Trophoblast cell (in vitro differentiated cells and primary cell): ENCODE data around the gene EMILIN1.

Experiments used
- DNase-seq, 2 donors: peaks; one replicate each; pipeline ENCODE4 v3.0.0-alpha.2; 2016
- H2AFZ ChIP-seq: 2 replicates; pipeline ENCODE4 v1.6.1; 2013; ENCODE audit warnings: low read length, moderate library complexity, mild to moderate bottlenecking; ENCODE audit not compliant: insufficient read depth, poor library complexity
- H2AK5ac ChIP-seq: 2 replicates; pipeline ENCODE4 v1.6.1; 2013; ENCODE audit warnings: mild to moderate bottlenecking, low read length
- H2BK120ac ChIP-seq: 2 replicates; pipeline ENCODE4 v1.6.1; 2013; ENCODE audit warnings: low read length, mild to moderate bottlenecking, moderate library complexity; ENCODE audit not compliant: insufficient read depth, poor library complexity
- H2BK12ac ChIP-seq: 2 replicates; pipeline ENCODE4 v1.6.1; 2013; ENCODE audit warnings: mild to moderate bottlenecking, low read length, moderate library complexity
- H2BK5ac ChIP-seq: 2 replicates; pipeline ENCODE4 v1.6.1; 2013; ENCODE audit warnings: low read length, low read depth, moderate library complexity, mild to moderate bottlenecking; ENCODE audit not compliant: poor library complexity
- H3K14ac ChIP-seq: 2 replicates; pipeline ENCODE4 v1.6.1; 2013; ENCODE audit warnings: mild to moderate bottlenecking, low read length
- H3K18ac ChIP-seq: 2 replicates; pipeline ENCODE4 v1.6.1; 2013; ENCODE audit warnings: mild to moderate bottlenecking, low read length
- H3K23ac ChIP-seq: 2 replicates; pipeline ENCODE4 v1.6.1; 2013; ENCODE audit warnings: low read length
- H3K27ac ChIP-seq: 2 replicates; pipeline ENCODE4 v1.5.1; 2013; ENCODE audit warnings: low read depth, mild to moderate bottlenecking, inconsistent platforms, low read length, moderate library complexity
- H3K27me3 ChIP-seq: 2 replicates; pipeline ENCODE4 v1.6.1; 2013; ENCODE audit warnings: inconsistent platforms, mild to moderate bottlenecking, low read length, moderate library complexity; ENCODE audit not compliant: insufficient read depth
- H3K36me3 ChIP-seq, 2 experiments: 1 replicate in 1 of 2; 2 replicates in 1 of 2; pipeline ENCODE4 v1.6.1; 2013; ENCODE audit warnings: low read length in 2 of 2, mild to moderate bottlenecking in 2 of 2, moderate library complexity in 1 of 2; ENCODE audit not compliant: insufficient read depth in 2 of 2, control insufficient read depth in 1 of 2
- H3K4ac ChIP-seq: 2 replicates; pipeline ENCODE4 v1.6.1; 2013; ENCODE audit warnings: low read depth, mild to moderate bottlenecking, low read length, moderate library complexity
- H3K4me1 ChIP-seq, 2 experiments: 1 replicate in 1 of 2; 2 replicates in 1 of 2; pipeline ENCODE4 v1.6.1; 2013; ENCODE audit warnings: low read length in 2 of 2, mild to moderate bottlenecking in 2 of 2, moderate library complexity in 1 of 2; ENCODE audit not compliant: insufficient read depth in 2 of 2, control insufficient read depth in 1 of 2
- H3K4me2 ChIP-seq: 2 replicates; pipeline ENCODE4 v1.6.1; 2013; ENCODE audit warnings: inconsistent platforms, mild to moderate bottlenecking, low read length, moderate library complexity
- H3K4me3 ChIP-seq: 2 replicates; pipeline ENCODE4 v1.5.1; 2013; ENCODE audit warnings: mild to moderate bottlenecking, low read depth, low read length, inconsistent platforms
- H3K79me1 ChIP-seq: one replicate; pipeline ENCODE4 v1.6.1; 2013; ENCODE audit warnings: low read length
- H3K79me2 ChIP-seq: 2 replicates; pipeline ENCODE4 v1.6.1; 2013; ENCODE audit warnings: low read length, mild to moderate bottlenecking; ENCODE audit not compliant: control insufficient read depth, insufficient read depth, poor library complexity
- H3K9ac ChIP-seq: 2 replicates; pipeline ENCODE4 v1.6.1; 2013; ENCODE audit warnings: mild to moderate bottlenecking, low read length
- H3K9me3 ChIP-seq: 2 replicates; pipeline ENCODE4 v1.6.1; 2013; ENCODE audit warnings: low read depth, mild to moderate bottlenecking, control low read depth, inconsistent platforms, low read length; ENCODE audit not compliant: insufficient read depth
- H4K12ac ChIP-seq: 2 replicates; pipeline ENCODE4 v1.6.1; 2013; ENCODE audit warnings: low read depth, mild to moderate bottlenecking, low read length, moderate library complexity
- H4K8ac ChIP-seq: 2 replicates; pipeline ENCODE4 v1.6.1; 2013; ENCODE audit warnings: low read depth, mild to moderate bottlenecking, low read length, moderate library complexity
- H4K91ac ChIP-seq: one replicate; pipeline ENCODE4 v1.6.1; 2013; ENCODE audit warnings: low read depth, mild to moderate bottlenecking, low read length, moderate library complexity
- WGBS: extraction: QIAGEN DNeasy Blood & Tissue Kit; methylation state at CpG from one replicate; pipeline ENCODE4 v1.1.7; 2013; ENCODE audit warnings: missing lambda C conversion rate; ENCODE audit not compliant: insufficient read length, insufficient coverage; ENCODE audit errors: extremely low coverage; 5-methylcytosine and 5-hydroxymethylcytosine counted together

EMILIN1 gene

DNA sequence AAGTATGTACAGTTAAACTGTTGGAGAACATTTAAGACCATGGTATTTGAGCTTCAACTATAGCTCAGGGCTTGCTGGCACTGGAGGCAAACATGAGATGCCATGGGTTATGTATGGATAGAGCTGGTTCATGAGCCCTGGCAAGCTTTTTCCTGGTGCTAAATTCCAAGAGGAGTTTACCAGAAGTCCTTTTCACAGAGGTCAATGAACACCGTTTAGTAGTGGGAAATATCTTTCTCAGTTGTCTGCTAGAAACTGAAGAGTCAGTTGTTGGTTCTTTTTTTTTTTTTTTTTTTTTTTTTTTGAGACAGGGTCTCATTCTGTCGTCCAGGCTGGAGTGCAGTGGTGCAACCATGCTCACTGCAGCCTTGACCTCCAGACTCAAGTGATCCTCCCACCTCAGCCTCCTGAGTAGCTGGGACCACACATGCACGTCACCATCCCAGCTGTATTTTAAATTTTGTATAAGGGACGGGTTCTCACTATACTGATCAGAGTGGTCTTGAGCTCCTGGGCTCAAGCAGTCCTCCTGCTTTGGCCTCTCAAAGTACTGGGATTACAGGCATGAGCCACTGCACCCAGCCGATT, 9.5 kb downstream of the EMILIN1 start:
- H3K23ac ChIP-seq: no peak overlapping the region
- no peak overlapping the region for H3K14ac ChIP-seq
- H3K79me1 ChIP-seq: peaks cover 8% of the 10 kb centered on the region
- H3K79me2 ChIP-seq: peaks cover 6% of the 10 kb centered on the region
- H3K4me2 ChIP-seq: no peak overlapping the region
- H3K18ac ChIP-seq: no peak overlapping the region
- H2BK12ac ChIP-seq: no peak overlapping the region
- WGBS: no CpG with 5 or more reads among the region's 5 CpGs
- no peak overlapping the region for H3K27ac ChIP-seq
- no peak overlapping the region for H3K4ac ChIP-seq
- H3K36me3 ChIP-seq: no peaks in the 10 kb centered on the region
- H4K12ac ChIP-seq: no peak overlapping the region
- no peak overlapping the region for H2BK5ac ChIP-seq
- H2AK5ac ChIP-seq: no peak overlapping the region
- H2AFZ ChIP-seq: no peak overlapping the region
- H3K9ac ChIP-seq: no peak overlapping the region
- no peaks in the 10 kb centered on the region for H3K27me3 ChIP-seq
- H4K8ac ChIP-seq: no peak overlapping the region
- no peak overlapping the region for H2BK120ac ChIP-seq
- DNase-seq: no peak
- H3K4me1 ChIP-seq: peaks cover 5 to 12% of the 10 kb centered on the region in 2 experiments
- no peaks in the 10 kb centered on the region for H3K9me3 ChIP-seq
- H4K91ac ChIP-seq: no peak overlapping the region
- H3K4me3 ChIP-seq: no peak overlapping the region

DNA sequence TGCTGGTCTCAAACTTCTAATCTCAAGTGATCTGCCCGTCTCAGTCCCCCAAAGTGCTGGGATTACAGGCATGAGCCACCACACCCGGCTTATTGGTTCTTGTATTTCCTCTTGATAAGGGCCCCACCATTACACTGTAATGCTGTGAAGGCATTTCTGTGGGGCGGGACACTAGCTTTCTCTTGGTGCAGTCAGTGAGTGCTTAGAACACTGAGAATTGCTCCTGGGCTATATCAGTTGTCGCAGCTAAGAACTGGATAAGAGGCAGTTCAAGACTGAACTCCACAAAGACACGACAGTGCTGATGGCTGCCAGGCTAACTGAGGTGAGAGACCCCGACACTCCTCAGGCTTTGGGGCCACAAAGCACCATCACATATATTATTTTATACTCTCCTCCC, 10.2 kb downstream of the EMILIN1 start:
- no peaks in the 10 kb centered on the region for H3K27me3 ChIP-seq
- H4K91ac ChIP-seq: no peak overlapping the region

DNA sequence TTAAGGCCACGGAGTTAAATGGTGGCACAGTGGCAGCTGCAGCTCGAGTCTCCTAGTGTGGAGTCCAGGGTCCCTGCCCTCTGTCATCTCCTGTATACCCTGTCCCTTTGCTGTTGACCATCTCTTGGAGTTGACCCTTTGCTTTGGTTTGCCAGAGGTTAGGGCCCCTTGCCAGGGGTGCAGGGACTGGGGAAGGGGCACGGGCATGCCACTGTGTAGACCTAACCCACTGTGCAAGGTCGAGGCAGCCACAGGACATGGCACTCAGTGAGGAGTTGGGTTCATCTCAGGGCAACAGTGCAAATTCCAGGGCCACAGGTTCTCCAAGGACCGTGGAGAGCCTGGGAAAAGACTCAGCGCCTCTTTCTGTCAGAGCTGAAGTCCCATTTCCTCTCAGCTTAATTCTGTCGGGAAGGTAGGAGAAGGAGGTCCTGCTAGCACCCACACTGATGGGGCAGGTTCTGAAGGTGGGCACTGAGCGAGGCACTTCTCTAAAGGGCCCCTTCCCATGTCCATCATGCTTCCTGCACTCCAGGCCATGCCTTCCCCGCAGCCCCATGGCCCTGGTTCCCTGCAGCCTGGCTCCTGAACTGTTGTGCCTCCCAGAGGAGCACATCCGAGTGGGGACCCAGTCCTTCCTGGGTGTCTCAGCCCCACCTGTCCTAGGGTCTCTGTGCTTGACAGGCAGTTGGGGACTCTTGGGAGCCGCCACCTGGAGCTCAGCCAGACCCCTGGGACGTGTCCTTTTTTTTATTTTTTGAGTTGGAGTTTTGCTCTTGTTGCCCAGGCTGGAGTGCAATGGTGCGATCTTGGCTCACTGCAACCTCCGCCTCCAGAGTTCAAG, 10.9 kb downstream of the EMILIN1 start:
- no peak overlapping the region for H4K91ac ChIP-seq
- H3K4me3 ChIP-seq: no peak overlapping the region
- H2BK5ac ChIP-seq: no peak overlapping the region
- no peak overlapping the region for H3K14ac ChIP-seq
- H3K18ac ChIP-seq: no peak overlapping the region
- H2BK120ac ChIP-seq: no peak overlapping the region
- no peak overlapping the region for H4K8ac ChIP-seq
- no CpG with 5 or more reads among the region's 14 CpGs for WGBS
- H2BK12ac ChIP-seq: no peak overlapping the region
- no peak overlapping the region for H3K4ac ChIP-seq
- H3K27me3 ChIP-seq: no peaks in the 10 kb centered on the region
- no peak overlapping the region for H2AFZ ChIP-seq
- H3K4me2 ChIP-seq: no peak overlapping the region
- no peaks in the 10 kb centered on the region for H3K9me3 ChIP-seq
- no peak overlapping the region for H3K9ac ChIP-seq
- no peaks in the 10 kb centered on the region for H3K36me3 ChIP-seq
- H3K79me2 ChIP-seq: peaks cover 6% of the 10 kb centered on the region
- no peak for DNase-seq
- H3K79me1 ChIP-seq: peaks cover 8% of the 10 kb centered on the region
- H3K23ac ChIP-seq: no peak overlapping the region
- no peak overlapping the region for H4K12ac ChIP-seq
- H3K27ac ChIP-seq: no peak overlapping the region
- H2AK5ac ChIP-seq: no peak overlapping the region
- H3K4me1 ChIP-seq: peaks cover 5 to 12% of the 10 kb centered on the region in 2 experiments

More for the DNA sequence above, 10.2 kb downstream of the EMILIN1 start:
- Histone ChIP-seq H3K27ac (no peak overlapping the region), H3K4me3 (no peak overlapping the region), H4K12ac (no peak overlapping the region), H2BK12ac (no peak overlapping the region), H2BK120ac (no peak overlapping the region), H3K79me2 (peaks cover 6% of the 10 kb centered on the region), H2BK5ac (no peak overlapping the region), H3K79me1 (peaks cover 8% of the 10 kb centered on the region), H3K14ac (no peak overlapping the region), H3K36me3 (no peaks in the 10 kb centered on the region), H2AFZ (no peak overlapping the region), H3K9ac (no peak overlapping the region), H3K4ac (no peak overlapping the region), H2AK5ac (no peak overlapping the region), H4K8ac (no peak overlapping the region), H3K9me3 (no peaks in the 10 kb centered on the region), H3K4me2 (no peak overlapping the region), H3K4me1 (peaks cover 5 to 12% of the 10 kb centered on the region in 2 experiments), H3K18ac (no peak overlapping the region), H3K23ac (no peak overlapping the region)
- no CpG with 5 or more reads among the region's 6 CpGs for WGBS
- DNase-seq: no peak

DNA sequence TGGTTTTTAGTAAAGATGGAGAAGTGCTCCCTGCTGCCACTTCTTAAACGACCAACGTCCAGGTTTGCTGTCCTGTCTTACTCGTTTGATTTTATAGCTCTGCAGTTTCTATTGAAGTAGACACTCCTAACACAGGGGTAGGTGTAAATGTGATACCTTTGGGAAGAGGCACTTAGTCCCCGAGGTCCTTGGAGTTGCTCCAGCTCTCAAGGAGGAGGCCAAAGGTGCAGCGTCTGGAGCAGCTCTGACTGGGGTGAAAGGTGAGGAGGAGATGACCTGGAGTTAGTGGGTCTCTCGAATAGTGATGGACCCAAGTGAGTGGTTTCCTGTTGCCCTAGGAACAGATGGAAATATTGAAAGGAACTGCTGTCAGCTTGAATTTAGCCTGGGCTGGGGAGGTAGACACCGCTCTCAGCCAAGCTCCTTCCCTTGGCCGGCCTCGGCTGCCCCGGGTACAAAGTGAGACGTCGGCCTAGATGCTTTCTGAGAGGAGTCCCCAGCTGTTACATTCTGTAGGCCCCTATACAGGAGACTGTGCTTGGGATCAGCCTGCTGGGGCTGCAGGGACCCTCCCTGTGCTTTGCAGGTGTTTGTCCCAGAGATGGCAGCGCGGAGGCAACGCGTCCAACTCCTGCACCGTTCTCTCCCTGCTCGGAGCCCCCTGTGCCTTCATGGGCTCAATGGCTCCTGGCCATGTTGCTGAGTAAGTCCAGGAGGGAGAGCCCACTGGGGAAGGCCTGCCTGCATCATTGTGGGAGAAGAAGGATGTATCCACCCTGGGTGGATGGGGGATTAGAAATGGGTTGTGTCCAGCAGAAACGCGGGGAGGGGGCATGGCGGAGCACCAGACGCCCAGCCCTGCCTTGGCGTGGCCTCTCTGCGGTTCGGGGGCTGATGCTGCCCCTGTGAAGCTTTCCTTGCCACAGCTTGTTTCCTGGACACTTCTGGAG, 13.6 kb downstream of the EMILIN1 start:
- no peak for DNase-seq
- no peak overlapping the region for H3K9ac ChIP-seq
- H3K27ac ChIP-seq: no peak overlapping the region
- no peak overlapping the region for H3K4ac ChIP-seq
- H3K36me3 ChIP-seq: no peaks in the 10 kb centered on the region
- no peaks in the 10 kb centered on the region for H3K9me3 ChIP-seq
- no peaks in the 10 kb centered on the region for H3K79me2 ChIP-seq
- no peak overlapping the region for H3K23ac ChIP-seq
- no peak overlapping the region for H4K8ac ChIP-seq
- H3K4me2 ChIP-seq: no peak overlapping the region
- H3K18ac ChIP-seq: no peak overlapping the region
- H2AK5ac ChIP-seq: no peak overlapping the region
- whole genome bisulfite sequencing: no CpG with 5 or more reads among the region's 25 CpGs
- H3K27me3 ChIP-seq: no peaks in the 10 kb centered on the region
- H2AFZ ChIP-seq: no peak overlapping the region
- no peak overlapping the region for H4K12ac ChIP-seq
- no peak overlapping the region for H2BK5ac ChIP-seq
- no peak overlapping the region for H4K91ac ChIP-seq
- no peak overlapping the region for H3K4me3 ChIP-seq
- H2BK120ac ChIP-seq: no peak overlapping the region
- no peak overlapping the region for H3K14ac ChIP-seq
- H3K4me1 ChIP-seq: peaks cover 5 to 7% of the 10 kb centered on the region in 2 experiments
- peaks cover 4% of the 10 kb centered on the region for H3K79me1 ChIP-seq
- no peak overlapping the region for H2BK12ac ChIP-seq
